Mesodermal cell (in vitro differentiated cells): ENCODE measurements around the gene STT3B.

Experiments used
- H3K27ac ChIP-seq: 2 replicates; pipeline ENCODE4 v1.7.0; 2013; ENCODE audit warnings: mild to moderate bottlenecking, low read depth, low read length, moderate library complexity; ENCODE audit not compliant: severe bottlenecking
- H3K36me3 ChIP-seq: 2 replicates; pipeline ENCODE4 v1.7.1; 2013; ENCODE audit warnings: mild to moderate bottlenecking, low read length, moderate library complexity; ENCODE audit not compliant: control insufficient read depth, insufficient read depth
- H3K4me1 ChIP-seq: one replicate; pipeline ENCODE4 v1.7.1; 2013; ENCODE audit warnings: mild to moderate bottlenecking, low read length; ENCODE audit not compliant: insufficient read depth, control insufficient read depth, poor library complexity, severe bottlenecking
- H3K4me3 ChIP-seq: 2 replicates; pipeline ENCODE4 v1.7.0; 2013; ENCODE audit warnings: low read length, control low read depth, mild to moderate bottlenecking; ENCODE audit not compliant: insufficient read depth, poor library complexity, severe bottlenecking; ENCODE audit errors: extremely low read depth
- H3K9me3 ChIP-seq: 2 replicates; pipeline ENCODE4 v1.7.1; 2013; ENCODE audit warnings: mild to moderate bottlenecking, low read length, moderate library complexity; ENCODE audit not compliant: control insufficient read depth
- WGBS, 2 experiments: methylation state at CpG; one replicate each; pipeline ENCODE4 v1.1.5; 2013; ENCODE audit warnings: missing lambda C conversion rate in 2 of 2; ENCODE audit not compliant: insufficient coverage in 2 of 2; 5-methylcytosine and 5-hydroxymethylcytosine counted together

The STT3B gene

GRCh38 chr3:31533169-31534064 lies 692 bp downstream of the STT3B start:
- H3K9me3 ChIP-seq: no peaks in the 10 kb centered on the region
- peak overlapping the region; percentile 75 for H3K4me3 ChIP-seq
- peaks cover 5% of the 10 kb centered on the region for H3K36me3 ChIP-seq
- H3K4me1 ChIP-seq: peaks cover 15% of the 10 kb centered on the region
- 0 to 1% methylated on average over 45 to 67 of the region's 81 CpGs for WGBS, 2 experiments
- peak overlapping the region; percentile 99 for H3K27ac ChIP-seq

DNA sequence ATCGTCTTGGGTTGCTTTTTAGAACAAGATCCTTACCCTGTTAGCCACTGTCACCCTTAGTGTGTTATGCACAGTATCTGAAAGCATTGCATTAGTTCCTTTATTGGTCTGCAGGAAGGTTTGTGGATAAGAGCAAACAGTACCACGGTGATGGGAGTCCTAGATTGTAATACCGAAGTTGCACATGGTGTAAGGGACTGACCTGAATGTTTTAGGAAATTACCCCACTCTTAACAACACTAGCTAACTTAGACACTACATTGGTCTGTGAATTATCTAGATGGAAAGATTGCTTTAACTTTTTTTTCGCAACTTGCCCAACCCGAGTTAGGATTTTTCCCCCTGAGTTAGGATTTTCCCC lies 1.3 kb downstream of the STT3B start:
- Histone ChIP-seq H3K9me3 (no peaks in the 10 kb centered on the region), H3K27ac (no peak overlapping the region)
- WGBS, 2 experiments: 0% methylated on average over 1 of the region's 5 CpGs; no CpG with 5 or more reads in 1 of the 2 experiments

GRCh38 chr3:31536497-31536896 lies 3.8 kb downstream of the STT3B start:
- no CpG with 5 or more reads among the region's 2 CpGs for WGBS, 2 experiments
- Histone ChIP-seq H3K4me3 (peak overlapping the region; percentile 6), H3K36me3 (peaks cover 5% of the 10 kb centered on the region), H3K9me3 (no peaks in the 10 kb centered on the region), H3K27ac (no peak overlapping the region), H3K4me1 (peaks cover 13% of the 10 kb centered on the region)

More for the DNA sequence above, 1.3 kb downstream of the STT3B start:
- Histone ChIP-seq H3K4me3 (peak overlapping the region; percentile 75), H3K36me3 (peaks cover 5% of the 10 kb centered on the region), H3K4me1 (peaks cover 15% of the 10 kb centered on the region)

GRCh38 chr3:31538801-31539200 lies 6.1 kb downstream of the STT3B start:
- WGBS, 2 experiments: no CpG with 5 or more reads among the region's 2 CpGs
- Histone ChIP-seq H3K4me1 (peaks cover 13% of the 10 kb centered on the region), H3K4me3 (no peak overlapping the region), H3K36me3 (peaks cover 9% of the 10 kb centered on the region), H3K9me3 (no peaks in the 10 kb centered on the region), H3K27ac (no peak overlapping the region)

- Histone ChIP-seq H3K9me3 (no peaks in the 10 kb centered on the region), H3K36me3 (peaks cover 9% of the 10 kb centered on the region), H3K4me3 (no peak overlapping the region), H3K27ac (no peak overlapping the region), H3K4me1 (peaks cover 13% of the 10 kb centered on the region)
- WGBS, 2 experiments: no CpG with 5 or more reads among the region's 1 CpG
Measured at GRCh38 chr3:31539275-31539674, 6.5 kb downstream of the STT3B start.

DNA sequence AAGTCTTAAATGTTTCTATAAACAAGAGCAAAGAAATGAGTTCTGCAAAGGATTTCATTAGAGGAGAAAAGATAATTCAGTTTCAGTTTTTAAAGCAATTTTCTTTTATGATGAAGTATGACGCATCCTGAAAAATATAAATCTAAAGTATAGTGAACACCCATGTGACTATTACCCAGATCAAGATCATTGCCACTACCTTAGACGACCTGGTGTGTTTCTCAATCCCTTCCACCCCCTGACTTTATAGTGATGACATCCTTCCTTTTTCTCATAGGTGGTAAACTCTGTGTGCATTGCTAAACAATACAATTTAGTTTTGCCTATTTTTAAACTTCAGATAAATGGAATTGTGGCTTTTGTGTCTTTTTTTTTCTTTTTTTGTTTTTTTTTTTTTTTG lies 8.4 kb downstream of the STT3B start:
- Histone ChIP-seq H3K4me1 (peaks cover 11% of the 10 kb centered on the region), H3K4me3 (no peak overlapping the region), H3K9me3 (no peaks in the 10 kb centered on the region), H3K36me3 (peaks cover 9% of the 10 kb centered on the region), H3K27ac (no peak overlapping the region)
- 83% methylated on average over 1 of the region's 2 CpGs; no CpG with 5 or more reads in 1 of the 2 experiments for WGBS, 2 experiments

DNA sequence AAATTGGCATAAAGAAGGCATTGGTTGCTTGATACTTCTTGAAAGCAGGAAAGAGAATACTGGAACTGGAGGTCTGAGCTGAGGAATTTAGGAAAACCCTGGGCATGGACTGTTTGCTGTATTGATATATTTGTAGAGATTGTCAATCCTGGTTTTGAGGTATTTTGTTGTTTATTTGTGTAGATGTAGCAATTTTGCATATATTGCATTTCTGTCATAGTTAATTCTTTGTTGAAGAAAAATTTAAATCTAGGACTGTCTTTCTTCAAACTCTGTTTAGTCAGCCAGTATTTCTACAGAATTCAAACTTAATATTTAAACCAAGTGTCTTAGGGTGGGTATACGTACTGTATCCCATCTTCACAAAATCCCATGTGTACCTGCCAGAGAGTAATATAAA lies 9.5 kb downstream of the STT3B start:
- Histone ChIP-seq H3K27ac (no peak overlapping the region), H3K4me1 (peaks cover 9% of the 10 kb centered on the region), H3K4me3 (no peak overlapping the region), H3K9me3 (no peaks in the 10 kb centered on the region), H3K36me3 (peaks cover 8% of the 10 kb centered on the region)
- no CpG with 5 or more reads among the region's 1 CpG for WGBS, 2 experiments

GRCh38 chr3:31543375-31543774 lies 10.7 kb downstream of the STT3B start:
- Histone ChIP-seq H3K36me3 (peaks cover 5% of the 10 kb centered on the region), H3K27ac (no peak overlapping the region), H3K9me3 (no peaks in the 10 kb centered on the region), H3K4me3 (no peak overlapping the region), H3K4me1 (peaks cover 13% of the 10 kb centered on the region)

- Histone ChIP-seq H3K4me1 (peaks cover 13% of the 10 kb centered on the region), H3K9me3 (no peaks in the 10 kb centered on the region), H3K4me3 (no peak overlapping the region), H3K36me3 (peaks cover 5% of the 10 kb centered on the region), H3K27ac (no peak overlapping the region)
- WGBS, 2 experiments: 90 to 94% methylated on average over 6 to 8 of the region's 9 CpGs
Measured at GRCh38 chr3:31544634-31545033, 11.9 kb downstream of the STT3B start.

DNA sequence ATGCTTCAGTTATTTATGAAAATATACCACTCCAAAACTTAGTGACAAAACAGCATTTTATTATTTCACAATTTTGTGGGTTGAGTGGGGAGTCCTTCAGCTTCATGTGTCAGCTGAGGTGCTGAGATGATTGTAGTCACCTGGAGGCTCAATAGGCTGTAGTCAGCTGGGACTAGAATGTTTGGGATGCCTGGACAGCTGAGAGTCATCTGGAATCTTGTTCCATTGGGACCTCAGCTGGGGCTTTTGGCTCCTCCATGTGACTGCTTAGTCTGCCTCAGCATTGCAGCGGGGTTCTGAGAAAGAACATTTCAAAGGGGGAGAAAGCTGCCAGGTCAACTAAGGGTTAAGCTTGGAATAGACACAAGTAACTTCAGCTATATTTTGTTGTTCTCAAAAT lies 13.4 kb downstream of the STT3B start:
- Histone ChIP-seq H3K4me1 (peaks cover 13% of the 10 kb centered on the region), H3K9me3 (no peaks in the 10 kb centered on the region), H3K36me3 (peaks cover 5% of the 10 kb centered on the region), H3K4me3 (no peak overlapping the region), H3K27ac (no peak overlapping the region)
- 100% methylated on average over 1 of the region's 1 CpG; no CpG with 5 or more reads in 1 of the 2 experiments for WGBS, 2 experiments

GRCh38 chr3:31546725-31547124 lies 14.0 kb downstream of the STT3B start:
- no peak overlapping the region for H3K4me3 ChIP-seq
- H3K27ac ChIP-seq: no peak overlapping the region
- peaks cover 5% of the 10 kb centered on the region for H3K36me3 ChIP-seq
- WGBS, 2 experiments: no CpG with 5 or more reads among the region's 1 CpG
- peaks cover 13% of the 10 kb centered on the region for H3K4me1 ChIP-seq
- no peaks in the 10 kb centered on the region for H3K9me3 ChIP-seq
